ENCODE results near the gene ZNF827. TPM values are rescaled to one million over a fixed set of nuclear protein-coding genes. Genes with fewer than 3 reads are reported as not detected.

Gene ZNF827
- total RNA-seq, 1 donor from 2014 or later, result 13.3 TPM

GRCh38 chr4:145819101-145819852 lies 119.3 kb downstream of the ZNF827 start:
- DNase-seq (ENCODE audit: low spot score) (no peak), ATAC-seq (no peak)
- intact Hi-C loops (cut with DNase I), result no loop called here

GRCh38 chr4:145818011-145818410 lies 120.6 kb downstream of the ZNF827 start:
- DNase-seq (ENCODE audit: low spot score) (no peak), ATAC-seq (no peak)
- intact Hi-C loops (cut with DNase I), result no loop called here

- intact Hi-C loops (cut with DNase I), result no loop called here
- no peak for DNase-seq (ENCODE audit: low spot score)
- ATAC-seq, result no peak
Measured at GRCh38 chr4:145816091-145816490, 122.5 kb downstream of the ZNF827 start.

- DNase-seq (ENCODE audit: low spot score) (no peak), ATAC-seq (no peak)
- intact Hi-C loops (cut with DNase I), result no loop called here
Measured at GRCh38 chr4:145815626-145816025, 123.0 kb downstream of the ZNF827 start.

GRCh38 chr4:145815027-145815612 lies 123.5 kb downstream of the ZNF827 start:
- intact Hi-C loops (cut with DNase I), result no loop called here
- ATAC-seq, result no peak
- DNase-seq (ENCODE audit: low spot score), result no peak

GRCh38 chr4:145814246-145814645 lies 124.4 kb downstream of the ZNF827 start:
- intact Hi-C loops (cut with DNase I), result no loop called here
- DNase-seq (ENCODE audit: low spot score), result no peak
- ATAC-seq, result no peak

- ATAC-seq, result no peak
- intact Hi-C loops (cut with DNase I), result no loop called here
- DNase-seq (ENCODE audit: low spot score), result no peak
Measured at GRCh38 chr4:145812919-145813318, 125.7 kb downstream of the ZNF827 start.

- intact Hi-C loops (cut with DNase I), result no loop called here
Measured at GRCh38 chr4:145808848-145809512, 129.6 kb downstream of the ZNF827 start.

GRCh38 chr4:145808021-145808650 lies 130.5 kb downstream of the ZNF827 start:
- DNase-seq (ENCODE audit: low spot score), result no peak
- intact Hi-C loops (cut with DNase I), result no loop called here
- ATAC-seq, result peak; percentile 46

More at GRCh38 chr4:145808848-145809512, 129.6 kb downstream of the ZNF827 start:
- DNase-seq (ENCODE audit: low spot score), result no peak
- no peak for ATAC-seq

GRCh38 chr4:145805490-145805889 lies 133.1 kb downstream of the ZNF827 start:
- no peak for DNase-seq (ENCODE audit: low spot score)
- intact Hi-C loops (cut with DNase I), result no loop called here
- no peak for ATAC-seq

GRCh38 chr4:145804116-145804515 lies 134.5 kb downstream of the ZNF827 start:
- intact Hi-C loops (cut with DNase I), result no loop called here
- DNase-seq (ENCODE audit: low spot score) (no peak), ATAC-seq (peak; percentile 91)

GRCh38 chr4:145799223-145799622 lies 139.4 kb downstream of the ZNF827 start:
- ATAC-seq, result no peak
- intact Hi-C loops (cut with DNase I), result no loop called here
- DNase-seq (ENCODE audit: low spot score), result no peak

- DNase-seq (ENCODE audit: low spot score), result no peak
- intact Hi-C loops (cut with DNase I), result no loop called here
- no peak for ATAC-seq
Measured at GRCh38 chr4:145797278-145797677, 141.3 kb downstream of the ZNF827 start.

- DNase-seq (ENCODE audit: low spot score) (no peak), ATAC-seq (no peak)
- intact Hi-C loops (cut with DNase I), result no loop called here
Measured at GRCh38 chr4:145796346-145796745, 142.3 kb downstream of the ZNF827 start.

- no peak for DNase-seq (ENCODE audit: low spot score)
- no peak for ATAC-seq
- intact Hi-C loops (cut with DNase I), result no loop called here
Measured at GRCh38 chr4:145795521-145795920, 143.1 kb downstream of the ZNF827 start.

- intact Hi-C loops (cut with DNase I), result no loop called here
- ATAC-seq, result no peak
- DNase-seq (ENCODE audit: low spot score), result no peak
Measured at GRCh38 chr4:145792429-145792828, 146.2 kb downstream of the ZNF827 start.

GRCh38 chr4:145791988-145792387 lies 146.6 kb downstream of the ZNF827 start:
- no peak for ATAC-seq
- no peak for DNase-seq (ENCODE audit: low spot score)
- intact Hi-C loops (cut with DNase I), result no loop called here

- intact Hi-C loops (cut with DNase I), result loop anchor here (1.0 kb wide), 1 partner anchor 18 kb away; no protein-coding TSS in a partner anchor
- no peak for ATAC-seq
- no peak for DNase-seq (ENCODE audit: low spot score)
Measured at GRCh38 chr4:145788755-145789154, 149.9 kb downstream of the ZNF827 start.

- intact Hi-C loops (cut with DNase I), result no loop called here
- ATAC-seq (no peak), DNase-seq (ENCODE audit: low spot score) (no peak)
Measured at GRCh38 chr4:145786830-145787229, 151.8 kb downstream of the ZNF827 start.

- intact Hi-C loops (cut with DNase I), result no loop called here
- ATAC-seq, result no peak
- DNase-seq (ENCODE audit: low spot score), result no peak
Measured at GRCh38 chr4:145786261-145786660, 152.4 kb downstream of the ZNF827 start.
